Activated CD8-positive, alpha-beta T cell treated with anti-CD3 and anti-CD28 coated beads for 36 hours (primary cell): ENCODE measurements around the gene TTN. TPM values are rescaled to one million over a fixed set of nuclear protein-coding genes. Genes with fewer than 3 reads are reported as not detected.

Experiments
- ATAC-seq: fragments of 200-7000 bp; cut with Tn5 transposase; one replicate; pipeline ENCODE4 v1.10.0; 2021; ENCODE audit warnings: mild to moderate bottlenecking, moderate library complexity
- CTCF ChIA-PET: fragments of 350-600 bp; sonication (Branson Sonifier 250); formaldehyde crosslinking; loops from one replicate; lab custom pipeline; 2021; ENCODE audit warnings: antibody characterized with exemption; lab: Charles Lee
- POLR2A ChIA-PET: fragments of 350-600 bp; sonication (Branson Sonifier 250); formaldehyde crosslinking; loops from one replicate; lab custom pipeline; 2021; ENCODE audit warnings: antibody characterized with exemption; lab: Charles Lee
- DNase-seq: peaks from one replicate; pipeline ENCODE4 v3.0.0-alpha.2; 2020
- H3K27ac Mint-ChIP-seq: one replicate; pipeline ENCODE4 v1.8.0; 2021; ENCODE audit warnings: mild to moderate bottlenecking, mixed read lengths
- H3K27me3 Mint-ChIP-seq: one replicate; pipeline ENCODE4 v1.8.0; 2021; ENCODE audit warnings: mixed read lengths
- H3K36me3 Mint-ChIP-seq: one replicate; pipeline ENCODE4 v1.8.0; 2021; ENCODE audit warnings: low read depth, mixed read lengths
- H3K4me1 Mint-ChIP-seq: one replicate; pipeline ENCODE4 v1.8.0; 2021; ENCODE audit warnings: low read depth, mixed read lengths
- H3K4me3 Mint-ChIP-seq: one replicate; pipeline ENCODE4 v1.8.0; 2021; ENCODE audit warnings: mild to moderate bottlenecking, moderate library complexity, mixed read lengths
- H3K9me3 Mint-ChIP-seq: one replicate; pipeline ENCODE4 v1.8.0; 2021; ENCODE audit warnings: mixed read lengths
- intact Hi-C: fragments of 100-400 bp; cut with micrococcal nuclease; formaldehyde crosslinking; loops from one replicate; pipeline ENCODE4 v1.10.0; 2022
- total RNA-seq, 2 experiments: library from RNA; stranded (reverse); gene quantifications; one replicate each; pipeline ENCODE4 v1.2.3, GENCODE V29; 2021
- TF ChIP-seq, protein P1 (sequence below): fragments of 200-600 bp; IDR thresholded peaks from one replicate; pipeline ENCODE4 v1.8.0; 2022; ENCODE audit warnings: antibody characterized with exemption, mild to moderate bottlenecking

Gene TTN
- total RNA-seq, 2 experiments from 2014 or later = 2.8 to 4.3 TPM

DNA sequence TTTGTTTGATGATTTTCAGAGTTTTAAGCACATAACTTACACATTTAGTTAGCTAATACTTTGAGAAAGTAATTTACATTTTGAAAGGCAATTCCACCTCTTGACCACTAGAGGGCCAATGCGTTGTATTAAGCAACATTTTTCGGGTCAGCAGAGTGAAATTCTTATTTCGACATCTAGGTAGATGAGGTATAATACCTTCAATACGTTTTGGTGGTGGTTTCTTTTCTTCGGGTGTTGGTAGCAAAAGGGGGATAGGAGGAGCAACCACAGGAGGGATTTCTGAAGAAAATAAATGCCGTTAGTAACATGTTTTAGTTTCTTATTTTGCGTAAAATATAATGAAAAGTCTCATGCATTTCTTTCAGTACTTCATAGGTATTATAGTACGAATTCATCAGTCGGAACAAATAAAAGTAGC lies 106.3 kb downstream of the TTN start:
- no peak for DNase-seq
- ChIA-PET POLR2A (interaction anchor here (0.6 to 0.8 kb wide), 2 partner anchors 222 to 902 kb away, joined by 3 read pairs; no protein-coding TSS in a partner anchor), CTCF (interaction anchor here (0.6 to 2.4 kb wide), 27 partner anchors 9 to 588 kb away, joined by 3 to 22 read pairs (median 4); no protein-coding TSS in a partner anchor)
- TF ChIP-seq, protein P1, sequence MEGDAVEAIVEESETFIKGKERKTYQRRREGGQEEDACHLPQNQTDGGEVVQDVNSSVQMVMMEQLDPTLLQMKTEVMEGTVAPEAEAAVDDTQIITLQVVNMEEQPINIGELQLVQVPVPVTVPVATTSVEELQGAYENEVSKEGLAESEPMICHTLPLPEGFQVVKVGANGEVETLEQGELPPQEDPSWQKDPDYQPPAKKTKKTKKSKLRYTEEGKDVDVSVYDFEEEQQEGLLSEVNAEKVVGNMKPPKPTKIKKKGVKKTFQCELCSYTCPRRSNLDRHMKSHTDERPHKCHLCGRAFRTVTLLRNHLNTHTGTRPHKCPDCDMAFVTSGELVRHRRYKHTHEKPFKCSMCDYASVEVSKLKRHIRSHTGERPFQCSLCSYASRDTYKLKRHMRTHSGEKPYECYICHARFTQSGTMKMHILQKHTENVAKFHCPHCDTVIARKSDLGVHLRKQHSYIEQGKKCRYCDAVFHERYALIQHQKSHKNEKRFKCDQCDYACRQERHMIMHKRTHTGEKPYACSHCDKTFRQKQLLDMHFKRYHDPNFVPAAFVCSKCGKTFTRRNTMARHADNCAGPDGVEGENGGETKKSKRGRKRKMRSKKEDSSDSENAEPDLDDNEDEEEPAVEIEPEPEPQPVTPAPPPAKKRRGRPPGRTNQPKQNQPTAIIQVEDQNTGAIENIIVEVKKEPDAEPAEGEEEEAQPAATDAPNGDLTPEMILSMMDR = peak; percentile 92
- intact Hi-C loops = no loop called here
- peaks cover 3% of the 10 kb centered on the region for H3K36me3 Mint-ChIP-seq
- H3K9me3 Mint-ChIP-seq = no peaks in the 10 kb centered on the region
- no peak overlapping the region for H3K4me3 Mint-ChIP-seq
- peak; percentile 37 for ATAC-seq
- no peaks in the 10 kb centered on the region for H3K27me3 Mint-ChIP-seq
- no peak overlapping the region for H3K27ac Mint-ChIP-seq
- peaks cover 2% of the 10 kb centered on the region for H3K4me1 Mint-ChIP-seq

DNA sequence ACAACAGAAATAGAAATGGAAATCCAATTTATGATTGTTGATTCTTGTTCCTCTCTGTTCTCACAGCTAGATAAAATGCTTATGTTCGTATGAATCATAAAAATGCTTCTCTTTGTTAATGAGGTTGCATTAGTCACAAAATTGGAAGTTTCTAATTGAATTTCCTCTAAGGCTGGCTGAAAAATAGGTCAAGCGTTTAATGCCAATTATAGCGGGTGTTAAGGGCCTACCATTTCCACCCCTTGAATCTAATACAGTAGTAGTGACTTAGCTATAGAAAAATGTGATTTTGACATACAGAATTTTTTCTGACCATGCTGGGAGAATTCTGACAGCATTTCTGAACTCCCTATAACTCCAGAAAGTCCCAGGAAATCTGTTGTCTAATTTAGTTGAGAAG lies 107.1 kb downstream of the TTN start:
- H3K9me3 Mint-ChIP-seq = no peaks in the 10 kb centered on the region
- DNase-seq (no peak), ATAC-seq (no peak)
- intact Hi-C loops = no loop called here
- H3K4me1 Mint-ChIP-seq = peaks cover 2% of the 10 kb centered on the region
- H3K27me3 Mint-ChIP-seq = no peaks in the 10 kb centered on the region
- H3K36me3 Mint-ChIP-seq = peaks cover 5% of the 10 kb centered on the region
- CTCF ChIA-PET = interaction anchor here (0.6 to 2.4 kb wide), 25 partner anchors 9 to 587 kb away, joined by 3 to 22 read pairs (median 4); no protein-coding TSS in a partner anchor
- no peak overlapping the region for H3K27ac Mint-ChIP-seq
- TF ChIP-seq, protein P1 = no peak
- H3K4me3 Mint-ChIP-seq = no peak overlapping the region
- POLR2A ChIA-PET = interaction anchor here (0.8 kb wide), 1 partner anchor 221 kb away, joined by 3 read pairs; no protein-coding TSS in a partner anchor

GRCh38 chr2:178692845-178693244 lies 114.4 kb downstream of the TTN start:
- no peaks in the 10 kb centered on the region for H3K9me3 Mint-ChIP-seq
- H3K4me3 Mint-ChIP-seq = no peak overlapping the region
- H3K4me1 Mint-ChIP-seq = no peaks in the 10 kb centered on the region
- intact Hi-C loops = no loop called here
- no peak overlapping the region for H3K27ac Mint-ChIP-seq
- peaks cover 12% of the 10 kb centered on the region for H3K36me3 Mint-ChIP-seq
- no peak for ATAC-seq
- TF ChIP-seq, protein P1 = no peak
- no peaks in the 10 kb centered on the region for H3K27me3 Mint-ChIP-seq
- ChIA-PET CTCF (interaction anchor here (0.6 to 2.7 kb wide), 2 partner anchors 8 to 236 kb away, joined by 3 to 22 read pairs; no protein-coding TSS in a partner anchor), POLR2A (no interaction called here)
- DNase-seq = no peak

DNA sequence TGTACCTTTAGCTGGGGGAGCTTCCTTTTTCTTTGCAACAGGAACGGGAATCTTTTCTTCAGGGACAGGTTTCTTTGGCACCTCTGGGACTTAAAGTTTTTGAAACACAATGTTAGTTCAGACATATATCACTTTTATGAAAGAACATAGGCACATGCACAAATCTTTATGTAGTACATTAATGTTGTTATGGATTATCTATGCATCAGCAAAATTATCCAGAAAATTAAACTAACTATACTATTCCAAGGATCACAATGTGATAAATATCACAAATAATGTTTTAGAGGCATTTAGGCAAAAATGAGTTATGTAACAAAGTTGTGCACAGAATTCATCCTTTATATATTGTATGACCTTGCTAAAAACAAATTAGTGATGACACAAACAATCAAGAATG lies 117.4 kb downstream of the TTN start:
- Mint-ChIP-seq H3K27ac (no peak overlapping the region), H3K9me3 (no peaks in the 10 kb centered on the region), H3K4me3 (no peak overlapping the region), H3K27me3 (no peaks in the 10 kb centered on the region), H3K36me3 (peaks cover 11% of the 10 kb centered on the region), H3K4me1 (no peaks in the 10 kb centered on the region)
- ATAC-seq (no peak), DNase-seq (no peak)
- TF ChIP-seq, protein P1 = no peak
- POLR2A ChIA-PET = no interaction called here
- intact Hi-C loops = no loop called here
- CTCF ChIA-PET = no interaction called here

- TF ChIP-seq, protein P1 = no peak
- no peak for DNase-seq
- Mint-ChIP-seq H3K36me3 (peaks cover 10% of the 10 kb centered on the region), H3K9me3 (no peaks in the 10 kb centered on the region), H3K4me3 (no peak overlapping the region), H3K4me1 (no peaks in the 10 kb centered on the region), H3K27me3 (no peaks in the 10 kb centered on the region), H3K27ac (no peak overlapping the region)
- CTCF ChIA-PET = interaction anchor here (3.0 kb wide), 1 partner anchor 16 kb away, joined by 10 read pairs; no protein-coding TSS in a partner anchor
- no peak for ATAC-seq
- POLR2A ChIA-PET = no interaction called here
- intact Hi-C loops = no loop called here
Measured at GRCh38 chr2:178683877-178684276, 123.3 kb downstream of the TTN start.
